HCT116 (cell line): ENCODE data around the gene DCUN1D2. TPM values are rescaled to one million over a fixed set of nuclear protein-coding genes. Genes with fewer than 3 reads are reported as not detected.

Experiments used
- ATAC-seq: fragments of 200-7000 bp; cut with Tn5 transposase; 2 replicates; pipeline ENCODE4 v1.9.1; 2020; ENCODE audit warnings: mild to moderate bottlenecking, moderate library complexity
- BruUV-seq: library from RNA; stranded (reverse); fragments of 400-500 nt; replicated peaks from 2 replicates; lab custom pipeline; 2021; lab: Mats Ljungman, UMichigan
- CTCF ChIA-PET: fragments of 300-600 bp; sonication (Branson Sonifier 250); formaldehyde crosslinking; loops from one replicate; lab custom pipeline; 2021; ENCODE audit warnings: antibody characterized with exemption; lab: Charles Lee
- POLR2A ChIA-PET: fragments of 300-600, 350-600 bp; sonication (Branson Sonifier 250); formaldehyde crosslinking; loops from one replicate; lab custom pipeline; 2021; ENCODE audit warnings: antibody characterized with exemption; lab: Charles Lee
- RAD21 ChIA-PET, 2 experiments: fragments of 300-600 bp; sonication (Branson Sonifier 250); formaldehyde crosslinking; loops; one replicate each; lab custom pipeline; 2023; ENCODE audit warnings: low total read pairs in 2 of 2; ENCODE audit not compliant: uncharacterized antibody in 2 of 2, unreplicated experiment in 2 of 2, low non-redundant PET in 1 of 2; lab: Charles Lee
- DNase-seq: peaks from one replicate; pipeline ENCODE4 v3.0.0-alpha.2; 2010; ENCODE audit warnings: low read depth, low spot score
- H2AFZ ChIP-seq: fragments of 200-600 bp; shearing (Covaris generic), sonication (generic); 2 replicates; pipeline ENCODE4 v1.6.1; 2017; ENCODE audit warnings: low read depth, mixed run types, mixed read lengths, antibody characterized with exemption, low read length; ENCODE audit not compliant: poor library complexity, severe bottlenecking
- H3K27ac ChIP-seq: 2 replicates; pipeline ENCODE4 v1.5.1; 2012; ENCODE audit warnings: low read depth, low read length
- H3K27me3 ChIP-seq: fragments of 200-600 bp; sonication (generic); 2 replicates; pipeline ENCODE4 v1.6.1; 2016; ENCODE audit warnings: mixed run types, low read length, mixed read lengths; ENCODE audit not compliant: insufficient read depth
- H3K36me3 ChIP-seq, 2 experiments: fragments of 200-500 bp in 1 of 2; fragments of 200-600 bp in 1 of 2; sonication (Bioruptor generic) in 1 of 2; sonication (generic) in 1 of 2; 2 replicates each; pipeline versions ENCODE4 v1.5.1 to v1.6.1; 2014 to 2016; ENCODE audit warnings: low read length in 2 of 2, inconsistent platforms in 1 of 2, mixed read lengths in 1 of 2, mixed run types in 1 of 2; ENCODE audit not compliant: insufficient read depth in 2 of 2, control insufficient read depth in 1 of 2
- H3K4me1 ChIP-seq, 2 experiments: fragments of 200-600 bp in 1 of 2; sonication (generic) in 1 of 2; 2 replicates each; pipeline versions ENCODE4 v1.5.1 to v1.6.1; 2012 to 2017; ENCODE audit warnings: low read length in 2 of 2, inconsistent platforms in 1 of 2, mild to moderate bottlenecking in 1 of 2, mixed read lengths in 1 of 2, mixed run types in 1 of 2, moderate library complexity in 1 of 2; ENCODE audit not compliant: insufficient read depth in 2 of 2, control insufficient read depth in 1 of 2
- H3K4me2 ChIP-seq: fragments of 200-600 bp; sonication (generic); 2 replicates; pipeline ENCODE4 v1.6.1; 2017; ENCODE audit warnings: mixed run types, low read length, mixed read lengths
- H3K4me3 ChIP-seq, 2 experiments: fragments of 200-600 bp in 1 of 2; sonication (generic) in 1 of 2; replicated peaks in 1 of 2; 2 replicates each; pipeline ENCODE4 v1.5.1; 2011 to 2016; ENCODE audit warnings: low read length in 2 of 2, control low read depth in 1 of 2, low read depth in 1 of 2, mild to moderate bottlenecking in 1 of 2, mixed read lengths in 1 of 2, mixed run types in 1 of 2
- H3K79me2 ChIP-seq: fragments of 200-600 bp; sonication (generic); 2 replicates; pipeline ENCODE4 v1.6.1; 2017; ENCODE audit warnings: mild to moderate bottlenecking, mixed run types, low read length, moderate library complexity, mixed read lengths; ENCODE audit not compliant: insufficient read depth
- H3K9ac ChIP-seq: fragments of 200-600 bp; sonication (generic); 2 replicates; pipeline ENCODE4 v1.6.1; 2016; ENCODE audit warnings: low read length, mixed read lengths
- H3K9me2 ChIP-seq: fragments of 200-600 bp; sonication (generic), shearing (Covaris generic); 2 replicates; pipeline ENCODE4 v1.6.1; 2017; ENCODE audit warnings: mixed run types, mild to moderate bottlenecking, moderate library complexity; ENCODE audit not compliant: insufficient read depth
- H3K9me3 ChIP-seq, 2 experiments: fragments of 200-500 bp in 1 of 2; fragments of 200-600 bp in 1 of 2; sonication (Bioruptor generic) in 1 of 2; sonication (generic) in 1 of 2; 2 replicates each; pipeline ENCODE4 v1.6.1; 2014 to 2017; ENCODE audit warnings: low read length in 2 of 2, mixed read lengths in 2 of 2, inconsistent platforms in 1 of 2, low read depth in 1 of 2, mild to moderate bottlenecking in 1 of 2, mixed run types in 1 of 2, moderate library complexity in 1 of 2; ENCODE audit not compliant: control insufficient read depth in 1 of 2, insufficient read depth in 1 of 2
- H4K20me1 ChIP-seq: fragments of 200-600 bp; sonication (generic), shearing (Covaris generic); 2 replicates; pipeline ENCODE4 v1.6.1; 2017; ENCODE audit warnings: mixed run types, mild to moderate bottlenecking, moderate library complexity; ENCODE audit not compliant: insufficient read depth
- CBX3 ChIP-seq: IDR thresholded peaks from 2 replicates; pipeline ENCODE4 v1.6.1; 2012; ENCODE audit warnings: low read depth
- CEBPB ChIP-seq: IDR thresholded peaks from 2 replicates; pipeline ENCODE4 v1.6.1; 2012; ENCODE audit warnings: low read depth
- ELF1 ChIP-seq: IDR thresholded peaks from 2 replicates; pipeline ENCODE4 v1.6.1; 2012; ENCODE audit warnings: low read depth, borderline replicate concordance
- EZH2phosphoT487 ChIP-seq: fragments of 200-600 bp; IDR thresholded peaks from 2 replicates; pipeline ENCODE4 v1.6.1; 2018; ENCODE audit warnings: antibody characterized with exemption, borderline replicate concordance
- FOSL1 ChIP-seq: IDR thresholded peaks from 2 replicates; pipeline ENCODE4 v1.6.1; 2012; ENCODE audit warnings: low read depth
- JUND ChIP-seq: IDR thresholded peaks from 2 replicates; pipeline ENCODE4 v1.6.1; 2012
- POLR2A ChIP-seq: IDR thresholded peaks from 2 replicates; pipeline ENCODE4 v1.7.0; 2011; ENCODE audit warnings: borderline replicate concordance; ENCODE audit not compliant: insufficient read depth, insufficient read length; ENCODE audit errors: extremely low read depth
- POLR2AphosphoS5 ChIP-seq: IDR thresholded peaks from 2 replicates; pipeline ENCODE4 v1.6.1; 2011; ENCODE audit warnings: mild to moderate bottlenecking, low read depth, low read length, moderate library complexity
- SIN3A ChIP-seq: IDR thresholded peaks from 2 replicates; pipeline ENCODE4 v1.6.1; 2012; ENCODE audit warnings: low read depth
- SP1 ChIP-seq: IDR thresholded peaks from 2 replicates; pipeline ENCODE4 v1.6.1; 2012; ENCODE audit warnings: low read depth
- SRF ChIP-seq: IDR thresholded peaks from 2 replicates; pipeline ENCODE4 v1.6.1; 2012; ENCODE audit warnings: low read depth
- TCF7L2 ChIP-seq: IDR thresholded peaks from 2 replicates; pipeline ENCODE4 v1.7.0; 2011; ENCODE audit warnings: borderline replicate concordance, inconsistent platforms; ENCODE audit not compliant: insufficient read depth, insufficient read length; ENCODE audit errors: extremely low read depth
- YY1 ChIP-seq: IDR thresholded peaks from 2 replicates; pipeline ENCODE4 v1.6.1; 2011; ENCODE audit warnings: low read length, low read depth, moderate library complexity, mild to moderate bottlenecking; ENCODE audit not compliant: insufficient replicate concordance; ENCODE audit errors: extremely low read depth
- ZFX ChIP-seq: fragments of 450-650 bp; IDR thresholded peaks from 2 replicates; pipeline ENCODE4 v1.6.1; 2017
- ZNF274 ChIP-seq: fragments of 200-500 bp; sonication (Bioruptor generic); IDR thresholded peaks from 2 replicates; pipeline ENCODE4 v1.6.1; 2014; ENCODE audit warnings: mild to moderate bottlenecking, low read depth, low read length, inconsistent platforms
- intact Hi-C: fragments of 100-400 bp; cut with micrococcal nuclease; formaldehyde crosslinking; loops from 2 replicates; pipeline ENCODE4 v1.10.0; 2022
- total RNA-seq: library from RNA; stranded (reverse); gene quantifications from one replicate; pipeline ENCODE4 v1.2.1, GENCODE V29; 2021; ENCODE audit not compliant: unreplicated experiment
- TF ChIP-seq, protein P1 (sequence below): IDR thresholded peaks from 2 replicates; pipeline ENCODE4 v1.6.1; 2012
- TF ChIP-seq, protein P2 (sequence below), 3 experiments: fragments of 200-600 bp in 1 of 3; sonication (generic) in 1 of 3; IDR thresholded peaks in 2 of 3; conservative IDR thresholded peaks in 1 of 3; 2 replicates each; pipeline ENCODE4 v1.5.1; 2012 to 2017; ENCODE audit warnings: low read depth in 2 of 3, low read length in 2 of 3, antibody characterized with exemption in 1 of 3, borderline replicate concordance in 1 of 3, control low read depth in 1 of 3, mild to moderate bottlenecking in 1 of 3, mixed read lengths in 1 of 3, mixed run types in 1 of 3, moderate library complexity in 1 of 3; ENCODE audit not compliant: insufficient read depth in 1 of 3
- TF ChIP-seq, protein P3 (sequence below): IDR thresholded peaks from 2 replicates; pipeline ENCODE4 v1.6.1; 2012; ENCODE audit warnings: low read depth
- TF ChIP-seq, protein P4 (sequence below): IDR thresholded peaks from 2 replicates; pipeline ENCODE4 v1.6.1; 2011; ENCODE audit warnings: mild to moderate bottlenecking, low read length, moderate library complexity; ENCODE audit not compliant: insufficient replicate concordance; ENCODE audit errors: extremely low read depth

Gene DCUN1D2
- total RNA-seq, 1 experiment from 2014 or later, result 25.4 TPM

DNA sequence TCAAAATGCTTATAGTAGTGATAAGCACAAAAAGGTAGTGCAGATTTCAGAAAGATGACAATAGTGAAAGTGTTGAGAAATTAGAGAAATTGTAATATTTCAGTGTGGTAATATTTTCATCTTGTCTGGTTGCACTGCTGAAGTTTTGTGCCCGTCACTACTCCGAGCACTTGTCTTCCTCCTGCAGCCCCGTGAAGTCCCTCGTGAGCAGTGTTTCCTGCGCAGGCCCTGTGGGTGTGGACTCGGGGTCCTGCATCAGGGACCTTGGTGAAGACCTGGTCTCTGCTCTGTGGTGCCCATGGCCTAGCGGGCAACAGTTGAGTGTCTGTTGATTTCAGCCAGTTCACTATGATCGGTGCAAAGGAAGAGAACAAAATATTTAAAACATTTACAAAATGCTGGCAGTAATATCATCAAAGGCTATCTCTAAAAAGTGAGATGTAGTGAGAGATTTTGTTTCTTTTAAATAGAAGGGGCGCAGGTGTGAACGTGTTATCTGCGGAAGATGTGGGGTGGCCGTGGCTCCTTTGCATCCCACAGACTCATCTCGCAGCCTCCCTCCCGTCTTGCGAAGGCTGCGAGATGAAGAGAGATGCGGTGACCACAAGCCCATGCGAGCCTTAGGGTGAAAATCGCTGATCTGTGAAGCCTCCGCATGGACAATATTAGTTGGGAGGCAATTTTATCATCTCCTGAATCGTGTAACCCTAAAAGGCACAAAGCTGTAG is 27.7 kb upstream of the DCUN1D2 start:
- ChIA-PET RAD21 (no interaction called here), POLR2A (no interaction called here), CTCF (no interaction called here)
- no peak for ATAC-seq
- 0 out of 2 replicates have a peak, but pooled peaks cover under 1% of the 10 kb centered on the region for H3K79me2 ChIP-seq
- H3K36me3 ChIP-seq, result peaks cover 9 to 10% of the 10 kb centered on the region in 2 experiments; a peak in 3 of 4 replicates
- no peak overlapping the region for H3K4me3 ChIP-seq
- no peaks in the 10 kb centered on the region for H3K27me3 ChIP-seq
- no peaks in the 10 kb centered on the region for H3K9me2 ChIP-seq
- TF ChIP-seq SRF, result no peak
- no peak for TF ChIP-seq ELF1
- TF ChIP-seq ZFX, result no peak
- TF ChIP-seq, protein P1, sequence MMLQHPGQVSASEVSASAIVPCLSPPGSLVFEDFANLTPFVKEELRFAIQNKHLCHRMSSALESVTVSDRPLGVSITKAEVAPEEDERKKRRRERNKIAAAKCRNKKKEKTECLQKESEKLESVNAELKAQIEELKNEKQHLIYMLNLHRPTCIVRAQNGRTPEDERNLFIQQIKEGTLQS, result no peak
- TF ChIP-seq YY1, result no peak
- TF ChIP-seq CBX3, result no peak
- TF ChIP-seq, protein P2, sequence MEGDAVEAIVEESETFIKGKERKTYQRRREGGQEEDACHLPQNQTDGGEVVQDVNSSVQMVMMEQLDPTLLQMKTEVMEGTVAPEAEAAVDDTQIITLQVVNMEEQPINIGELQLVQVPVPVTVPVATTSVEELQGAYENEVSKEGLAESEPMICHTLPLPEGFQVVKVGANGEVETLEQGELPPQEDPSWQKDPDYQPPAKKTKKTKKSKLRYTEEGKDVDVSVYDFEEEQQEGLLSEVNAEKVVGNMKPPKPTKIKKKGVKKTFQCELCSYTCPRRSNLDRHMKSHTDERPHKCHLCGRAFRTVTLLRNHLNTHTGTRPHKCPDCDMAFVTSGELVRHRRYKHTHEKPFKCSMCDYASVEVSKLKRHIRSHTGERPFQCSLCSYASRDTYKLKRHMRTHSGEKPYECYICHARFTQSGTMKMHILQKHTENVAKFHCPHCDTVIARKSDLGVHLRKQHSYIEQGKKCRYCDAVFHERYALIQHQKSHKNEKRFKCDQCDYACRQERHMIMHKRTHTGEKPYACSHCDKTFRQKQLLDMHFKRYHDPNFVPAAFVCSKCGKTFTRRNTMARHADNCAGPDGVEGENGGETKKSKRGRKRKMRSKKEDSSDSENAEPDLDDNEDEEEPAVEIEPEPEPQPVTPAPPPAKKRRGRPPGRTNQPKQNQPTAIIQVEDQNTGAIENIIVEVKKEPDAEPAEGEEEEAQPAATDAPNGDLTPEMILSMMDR (IDR thresholded peaks at IDR 0.05 in 2 of 3, conservative IDR thresholded peaks at IDR 0.05 in 1 of 3; ENCODE audit: borderline replicate concordance in 1 of 3, insufficient read depth in 1 of 3, low read depth in 2 of 3, low read length in 2 of 3), result no peak
- no peak for TF ChIP-seq POLR2A
- no peak for TF ChIP-seq EZH2phosphoT487
- no peak for TF ChIP-seq SIN3A
- TF ChIP-seq FOSL1, result no peak
- TF ChIP-seq CEBPB, result no peak
- TF ChIP-seq JUND, result no peak
- no peak for TF ChIP-seq TCF7L2
- TF ChIP-seq, protein P3, sequence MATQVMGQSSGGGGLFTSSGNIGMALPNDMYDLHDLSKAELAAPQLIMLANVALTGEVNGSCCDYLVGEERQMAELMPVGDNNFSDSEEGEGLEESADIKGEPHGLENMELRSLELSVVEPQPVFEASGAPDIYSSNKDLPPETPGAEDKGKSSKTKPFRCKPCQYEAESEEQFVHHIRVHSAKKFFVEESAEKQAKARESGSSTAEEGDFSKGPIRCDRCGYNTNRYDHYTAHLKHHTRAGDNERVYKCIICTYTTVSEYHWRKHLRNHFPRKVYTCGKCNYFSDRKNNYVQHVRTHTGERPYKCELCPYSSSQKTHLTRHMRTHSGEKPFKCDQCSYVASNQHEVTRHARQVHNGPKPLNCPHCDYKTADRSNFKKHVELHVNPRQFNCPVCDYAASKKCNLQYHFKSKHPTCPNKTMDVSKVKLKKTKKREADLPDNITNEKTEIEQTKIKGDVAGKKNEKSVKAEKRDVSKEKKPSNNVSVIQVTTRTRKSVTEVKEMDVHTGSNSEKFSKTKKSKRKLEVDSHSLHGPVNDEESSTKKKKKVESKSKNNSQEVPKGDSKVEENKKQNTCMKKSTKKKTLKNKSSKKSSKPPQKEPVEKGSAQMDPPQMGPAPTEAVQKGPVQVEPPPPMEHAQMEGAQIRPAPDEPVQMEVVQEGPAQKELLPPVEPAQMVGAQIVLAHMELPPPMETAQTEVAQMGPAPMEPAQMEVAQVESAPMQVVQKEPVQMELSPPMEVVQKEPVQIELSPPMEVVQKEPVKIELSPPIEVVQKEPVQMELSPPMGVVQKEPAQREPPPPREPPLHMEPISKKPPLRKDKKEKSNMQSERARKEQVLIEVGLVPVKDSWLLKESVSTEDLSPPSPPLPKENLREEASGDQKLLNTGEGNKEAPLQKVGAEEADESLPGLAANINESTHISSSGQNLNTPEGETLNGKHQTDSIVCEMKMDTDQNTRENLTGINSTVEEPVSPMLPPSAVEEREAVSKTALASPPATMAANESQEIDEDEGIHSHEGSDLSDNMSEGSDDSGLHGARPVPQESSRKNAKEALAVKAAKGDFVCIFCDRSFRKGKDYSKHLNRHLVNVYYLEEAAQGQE, result no peak
- no peak for TF ChIP-seq ZNF274
- TF ChIP-seq POLR2AphosphoS5, result no peak
- TF ChIP-seq, protein P4, sequence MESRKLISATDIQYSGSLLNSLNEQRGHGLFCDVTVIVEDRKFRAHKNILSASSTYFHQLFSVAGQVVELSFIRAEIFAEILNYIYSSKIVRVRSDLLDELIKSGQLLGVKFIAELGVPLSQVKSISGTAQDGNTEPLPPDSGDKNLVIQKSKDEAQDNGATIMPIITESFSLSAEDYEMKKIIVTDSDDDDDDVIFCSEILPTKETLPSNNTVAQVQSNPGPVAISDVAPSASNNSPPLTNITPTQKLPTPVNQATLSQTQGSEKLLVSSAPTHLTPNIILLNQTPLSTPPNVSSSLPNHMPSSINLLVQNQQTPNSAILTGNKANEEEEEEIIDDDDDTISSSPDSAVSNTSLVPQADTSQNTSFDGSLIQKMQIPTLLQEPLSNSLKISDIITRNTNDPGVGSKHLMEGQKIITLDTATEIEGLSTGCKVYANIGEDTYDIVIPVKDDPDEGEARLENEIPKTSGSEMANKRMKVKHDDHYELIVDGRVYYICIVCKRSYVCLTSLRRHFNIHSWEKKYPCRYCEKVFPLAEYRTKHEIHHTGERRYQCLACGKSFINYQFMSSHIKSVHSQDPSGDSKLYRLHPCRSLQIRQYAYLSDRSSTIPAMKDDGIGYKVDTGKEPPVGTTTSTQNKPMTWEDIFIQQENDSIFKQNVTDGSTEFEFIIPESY, result no peak
- no peak for TF ChIP-seq SP1
- no peaks in the 10 kb centered on the region for H3K9me3 ChIP-seq
- H3K4me2 ChIP-seq, result no peak overlapping the region
- H4K20me1 ChIP-seq, result no peaks in the 10 kb centered on the region
- no peak for DNase-seq
- no peak overlapping the region for H3K27ac ChIP-seq
- no peaks in the 10 kb centered on the region for H3K4me1 ChIP-seq
- H3K9ac ChIP-seq, result no peak overlapping the region
- H2AFZ ChIP-seq, result no peak overlapping the region
- intact Hi-C loops, result no loop called here
- BruUV-seq, result no TSS peak
